Panc1 (cell line): ENCODE measurements around the gene POU2F1. TPM values are rescaled to one million over a fixed set of nuclear protein-coding genes. Genes with fewer than 3 reads are reported as not detected.

Experiments
- ATAC-seq: fragments of 200-7000 bp; cut with Tn5 transposase; 2 replicates; pipeline ENCODE4 v1.9.1; 2020; ENCODE audit warnings: mild to moderate bottlenecking, moderate library complexity
- BruUV-seq: library from RNA; stranded (reverse); fragments of 400-500 nt; replicated peaks from 2 replicates; lab custom pipeline; 2021; lab: Mats Ljungman, UMichigan
- CTCF ChIA-PET: fragments of 300-600 bp; sonication (Branson Sonifier 250); formaldehyde crosslinking; loops from one replicate; lab custom pipeline; 2022; ENCODE audit warnings: antibody characterized with exemption; lab: Charles Lee
- POLR2A ChIA-PET: fragments of 300-600 bp; sonication (Branson Sonifier 250); formaldehyde crosslinking; loops from one replicate; lab custom pipeline; 2022; ENCODE audit warnings: antibody characterized with exemption; lab: Charles Lee
- DNase-seq: peaks from one replicate; pipeline ENCODE4 v3.0.0-alpha.2; 2010; ENCODE audit warnings: low read depth, low spot score
- H3K27ac ChIP-seq: 2 replicates; pipeline ENCODE4 v1.5.1; 2011; ENCODE audit warnings: mild to moderate bottlenecking, low read length, inconsistent platforms
- H3K27me3 ChIP-seq: fragments of 200-500 bp; sonication (Bioruptor generic); 2 replicates; pipeline ENCODE4 v1.6.0; 2014; ENCODE audit warnings: low read length, inconsistent platforms; ENCODE audit not compliant: control insufficient read depth, insufficient read depth
- H3K36me3 ChIP-seq: fragments of 200-500 bp; sonication (Bioruptor generic); 2 replicates; pipeline ENCODE4 v1.5.1; 2014; ENCODE audit warnings: inconsistent platforms, mild to moderate bottlenecking, low read length, moderate library complexity; ENCODE audit not compliant: control insufficient read depth, insufficient read depth
- H3K4me1 ChIP-seq: 2 replicates; pipeline ENCODE4 v1.5.1; 2011; ENCODE audit warnings: inconsistent platforms, mild to moderate bottlenecking, low read length, moderate library complexity; ENCODE audit not compliant: control insufficient read depth, insufficient read depth
- H3K4me3 ChIP-seq, 2 experiments: 2 replicates each; pipeline ENCODE4 v1.5.1; 2011 to 2012; ENCODE audit warnings: low read depth in 2 of 2, low read length in 2 of 2, mild to moderate bottlenecking in 2 of 2, inconsistent platforms in 1 of 2, moderate library complexity in 1 of 2
- H3K9me3 ChIP-seq: fragments of 200-500 bp; sonication (Bioruptor generic); 2 replicates; pipeline ENCODE4 v1.5.1; 2014; ENCODE audit warnings: low read depth, mild to moderate bottlenecking, inconsistent platforms, low read length, moderate library complexity; ENCODE audit not compliant: control insufficient read depth, insufficient read depth
- POLR2AphosphoS5 ChIP-seq: IDR thresholded peaks from 2 replicates; pipeline ENCODE4 v1.6.1; 2012; ENCODE audit warnings: mild to moderate bottlenecking, low read depth, low read length, moderate library complexity
- REST ChIP-seq, 2 experiments: IDR thresholded peaks; 2 replicates each; pipeline ENCODE4 v1.6.1; 2011 to 2012; ENCODE audit warnings: low read depth in 2 of 2, control low read depth in 1 of 2, low read length in 1 of 2, mild to moderate bottlenecking in 1 of 2, moderate library complexity in 1 of 2; ENCODE audit not compliant: insufficient read depth in 1 of 2
- SIN3A ChIP-seq: IDR thresholded peaks from 2 replicates; pipeline ENCODE4 v1.6.1; 2012; ENCODE audit warnings: low read depth, mild to moderate bottlenecking, low read length, moderate library complexity, borderline replicate concordance; ENCODE audit not compliant: insufficient read depth
- TCF7L2 ChIP-seq: IDR thresholded peaks from 2 replicates; pipeline ENCODE4 v1.6.1; 2011; ENCODE audit warnings: mild to moderate bottlenecking, low read depth, low read length, inconsistent platforms
- in situ Hi-C: cut with HindIII; loops from 2 replicates; pipeline ENCODE4 v1.10.0; 2016; ENCODE audit warnings: low sequenced_read_pairs, low pct_unique_long_range_greater_than_20kb
- intact Hi-C: fragments of 100-400 bp; cut with micrococcal nuclease; formaldehyde crosslinking; loops from one replicate; pipeline ENCODE4 v1.10.0; 2022; ENCODE audit not compliant: unreplicated experiment
- total RNA-seq: library from RNA; stranded (reverse); gene quantifications from one replicate; pipeline ENCODE4 v1.2.1, GENCODE V29; 2021; ENCODE audit not compliant: unreplicated experiment
- TF ChIP-seq, protein P1 (sequence below): fragments of 450-650 bp; IDR thresholded peaks from 2 replicates; pipeline ENCODE4 v1.5.1; 2017; ENCODE audit warnings: mild to moderate bottlenecking

The POU2F1 gene
- total RNA-seq, 1 experiment from 2014 or later = 17.1 TPM

GRCh38 chr1:167292216-167292615, 71.5 kb downstream of the POU2F1 start:
- Histone ChIP-seq H3K27ac (no peak overlapping the region), H3K9me3 (no peaks in the 10 kb centered on the region), H3K27me3 (no peaks in the 10 kb centered on the region), H3K36me3 (no peaks in the 10 kb centered on the region), H3K4me3 (no peak overlapping the region), H3K4me1 (peaks cover under 1% of the 10 kb centered on the region; the same call in 1 of the 2 replicates)
- DNase-seq (no peak), ATAC-seq (no peak)
- CTCF ChIA-PET = no interaction called here
- in situ Hi-C loops = no loop called here
- TF ChIP-seq REST (IDR thresholded peaks at IDR 0.05; ENCODE audit: insufficient read depth in 1 of 2, low read depth in 2 of 2, low read length in 1 of 2) = no peak
- TF ChIP-seq POLR2AphosphoS5 = no peak
- TF ChIP-seq, protein P1, sequence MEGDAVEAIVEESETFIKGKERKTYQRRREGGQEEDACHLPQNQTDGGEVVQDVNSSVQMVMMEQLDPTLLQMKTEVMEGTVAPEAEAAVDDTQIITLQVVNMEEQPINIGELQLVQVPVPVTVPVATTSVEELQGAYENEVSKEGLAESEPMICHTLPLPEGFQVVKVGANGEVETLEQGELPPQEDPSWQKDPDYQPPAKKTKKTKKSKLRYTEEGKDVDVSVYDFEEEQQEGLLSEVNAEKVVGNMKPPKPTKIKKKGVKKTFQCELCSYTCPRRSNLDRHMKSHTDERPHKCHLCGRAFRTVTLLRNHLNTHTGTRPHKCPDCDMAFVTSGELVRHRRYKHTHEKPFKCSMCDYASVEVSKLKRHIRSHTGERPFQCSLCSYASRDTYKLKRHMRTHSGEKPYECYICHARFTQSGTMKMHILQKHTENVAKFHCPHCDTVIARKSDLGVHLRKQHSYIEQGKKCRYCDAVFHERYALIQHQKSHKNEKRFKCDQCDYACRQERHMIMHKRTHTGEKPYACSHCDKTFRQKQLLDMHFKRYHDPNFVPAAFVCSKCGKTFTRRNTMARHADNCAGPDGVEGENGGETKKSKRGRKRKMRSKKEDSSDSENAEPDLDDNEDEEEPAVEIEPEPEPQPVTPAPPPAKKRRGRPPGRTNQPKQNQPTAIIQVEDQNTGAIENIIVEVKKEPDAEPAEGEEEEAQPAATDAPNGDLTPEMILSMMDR = no peak
- no peak for TF ChIP-seq SIN3A
- no peak for TF ChIP-seq TCF7L2
- POLR2A ChIA-PET = interaction anchor here (0.6 kb wide), 1 partner anchor 9 kb away, joined by 3 read pairs; no protein-coding TSS in a partner anchor
- BruUV-seq = no TSS peak
- intact Hi-C loops = no loop called here

- Histone ChIP-seq H3K36me3 (no peaks in the 10 kb centered on the region), H3K4me1 (peaks cover 3% of the 10 kb centered on the region; the same call in 1 of the 2 replicates), H3K9me3 (no peaks in the 10 kb centered on the region), H3K4me3 (no peak overlapping the region), H3K27ac (no peak overlapping the region), H3K27me3 (no peaks in the 10 kb centered on the region)
- ATAC-seq (no peak), DNase-seq (no peak)
- POLR2A ChIA-PET = no interaction called here
- intact Hi-C loops (no loop called here), in situ Hi-C loops (no loop called here)
- CTCF ChIA-PET = no interaction called here
- TF ChIP-seq, protein P1 = no peak
- TF ChIP-seq REST (IDR thresholded peaks at IDR 0.05; ENCODE audit: insufficient read depth in 1 of 2, low read depth in 2 of 2, low read length in 1 of 2) = no peak
- TF ChIP-seq SIN3A = no peak
- TF ChIP-seq TCF7L2 = no peak
- no peak for TF ChIP-seq POLR2AphosphoS5
- no TSS peak for BruUV-seq
Measured at GRCh38 chr1:167293057-167293456, 72.4 kb downstream of the POU2F1 start.
